ENCODE measurements around the gene ARHGEF9. TPM values are rescaled to one million over a fixed set of nuclear protein-coding genes. Genes with fewer than 3 reads are reported as not detected.

ARHGEF9 gene
- total RNA-seq, 5 donors from 2014 or later (not counting 1 experiment from before 2014, with no cell fraction given), result 23.7 to 27.4 (median 27.2) TPM

DNA sequence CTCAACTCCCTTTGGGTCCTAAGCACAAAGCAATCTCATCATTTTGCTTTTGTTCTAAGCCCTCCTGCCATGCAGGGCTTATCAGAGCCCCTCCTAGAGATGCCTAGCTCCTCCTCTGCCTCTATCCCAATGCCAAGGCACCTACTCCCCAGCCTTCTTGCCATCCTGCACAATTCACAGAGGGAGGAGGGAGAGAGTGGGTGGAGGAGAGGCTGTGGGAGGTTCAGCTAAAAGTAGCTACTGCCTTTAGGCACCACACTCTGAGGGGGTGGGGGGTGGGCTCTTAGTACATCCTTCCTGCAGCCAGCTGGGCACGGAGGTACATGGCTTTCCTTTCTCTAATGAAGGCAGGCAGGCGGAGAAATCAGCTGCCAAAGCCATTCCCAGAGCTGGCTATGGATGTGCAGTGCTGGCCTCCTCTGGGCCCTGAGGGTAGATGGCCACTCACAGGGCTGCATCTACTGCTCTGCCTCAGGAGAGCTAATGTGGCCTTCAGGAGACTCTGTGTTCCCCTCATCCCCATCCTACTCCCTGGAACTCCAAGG is 40.1 kb downstream of the ARHGEF9 start:
- no peak overlapping the region for H3K4me3 ChIP-seq (ENCODE audit: control insufficient read depth in 1 of 2, extremely low read depth in 1 of 2, low read length in 1 of 2)
- ATAC-seq (replicated peaks in 1 of 4) (no peak), DNase-seq (no peak)
- no peaks in the 10 kb centered on the region for H3K27me3 ChIP-seq (replicated peaks in 1 of 2; ENCODE audit: control insufficient read depth in 2 of 2, extremely low read depth in 1 of 2, insufficient read depth in 2 of 2, low read length in 1 of 2)
- Mint-ChIP-seq H3K27ac (no peak overlapping the region), H3K36me3 (peaks cover 13% of the 10 kb centered on the region), H3K27me3 (peaks cover 0 to 14% of the 10 kb centered on the region in 2 donors), H3K4me3 (no peak overlapping the region), H3K4me1 (peaks cover 41 to 64% (median 44%) of the 10 kb centered on the region in 3 donors), H3K9me3 (no peaks in the 10 kb centered on the region)
- no CpG with 5 or more reads among the region's 2 CpGs for WGBS (ENCODE audit: insufficient coverage)
- H3K27ac ChIP-seq (ENCODE audit: low read length), result no peak overlapping the region
- H3K36me3 ChIP-seq (ENCODE audit: control insufficient read depth in 2 of 2, extremely low read depth in 1 of 2, insufficient read depth in 1 of 2, low read length in 1 of 2), result no peaks in the 10 kb centered on the region
- ChIA-PET POLR2A (no interaction called here), CTCF (no interaction called here)
- peaks cover 0 to 29% of the 10 kb centered on the region in 2 experiments for H3K4me1 ChIP-seq (ENCODE audit: control insufficient read depth in 1 of 2, extremely low read depth in 1 of 2, insufficient read depth in 2 of 2, low read length in 2 of 2)
- no peaks in the 10 kb centered on the region for H3K9me3 ChIP-seq

DNA sequence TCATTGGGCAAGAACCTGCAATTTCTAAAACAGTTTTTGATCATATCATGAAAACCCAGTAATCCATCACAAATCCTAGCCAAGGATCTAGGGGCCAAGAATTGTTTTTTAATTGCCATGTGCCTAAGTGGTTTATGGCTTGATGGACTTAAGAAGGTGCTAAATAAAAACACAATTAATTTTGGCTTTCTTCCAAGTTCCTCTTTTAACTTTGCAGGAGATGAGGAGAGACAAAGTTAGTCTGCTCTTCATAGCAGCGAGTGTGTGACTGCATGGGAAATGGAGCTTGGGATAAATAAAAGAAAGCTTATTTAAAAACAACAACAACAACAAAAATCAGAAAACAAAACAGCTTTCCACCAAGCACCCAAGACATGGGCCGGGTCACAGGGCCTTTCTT is 41.4 kb downstream of the ARHGEF9 start:
- POLR2A ChIA-PET, result no interaction called here
- H3K9me3 ChIP-seq, result no peaks in the 10 kb centered on the region
- Mint-ChIP-seq H3K27ac (no peak overlapping the region), H3K27me3 (peaks cover 0 to 10% of the 10 kb centered on the region in 2 donors), H3K4me3 (no peak overlapping the region), H3K9me3 (no peaks in the 10 kb centered on the region), H3K4me1 (peaks cover 41 to 62% (median 43%) of the 10 kb centered on the region in 3 donors), H3K36me3 (peaks cover 13% of the 10 kb centered on the region)
- H3K4me3 ChIP-seq (ENCODE audit: control insufficient read depth in 1 of 2, extremely low read depth in 1 of 2, low read length in 1 of 2), result no peak overlapping the region
- no peaks in the 10 kb centered on the region for H3K27me3 ChIP-seq (replicated peaks in 1 of 2; ENCODE audit: control insufficient read depth in 2 of 2, extremely low read depth in 1 of 2, insufficient read depth in 2 of 2, low read length in 1 of 2)
- no peaks in the 10 kb centered on the region for H3K36me3 ChIP-seq (ENCODE audit: control insufficient read depth in 2 of 2, extremely low read depth in 1 of 2, insufficient read depth in 1 of 2, low read length in 1 of 2)
- WGBS (ENCODE audit: insufficient coverage), result no CpG with 5 or more reads among the region's 2 CpGs
- DNase-seq (no peak), ATAC-seq (replicated peaks in 1 of 4) (no peak)
- peaks cover 0 to 30% of the 10 kb centered on the region in 2 experiments for H3K4me1 ChIP-seq (ENCODE audit: control insufficient read depth in 1 of 2, extremely low read depth in 1 of 2, insufficient read depth in 2 of 2, low read length in 2 of 2)
- no peak overlapping the region for H3K27ac ChIP-seq (ENCODE audit: low read length)
- CTCF ChIA-PET, result no interaction called here

DNA sequence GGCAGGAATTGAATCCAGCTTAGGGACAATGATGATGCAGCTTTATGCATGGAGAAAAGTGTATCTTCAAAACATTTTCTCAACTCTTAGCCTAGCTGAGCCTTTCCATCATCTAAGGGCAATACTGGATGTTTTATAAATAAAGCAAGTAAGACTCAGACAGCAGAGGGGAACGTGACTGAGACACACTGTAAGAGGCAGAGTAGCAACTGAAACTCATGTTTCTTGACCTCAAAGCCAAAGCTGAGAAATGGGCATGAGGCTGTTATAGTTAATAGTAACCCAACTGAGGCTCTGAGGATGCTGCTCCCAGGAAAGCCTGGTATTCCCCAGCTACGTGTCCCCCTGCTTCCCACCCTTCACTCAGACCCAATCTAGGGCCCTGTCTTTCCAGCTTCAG is 44.6 kb downstream of the ARHGEF9 start:
- H3K4me3 ChIP-seq (ENCODE audit: control insufficient read depth in 1 of 2, extremely low read depth in 1 of 2, low read length in 1 of 2), result no peak overlapping the region
- CTCF ChIA-PET, result no interaction called here
- no peak overlapping the region for H3K27ac Mint-ChIP-seq
- H3K4me1 ChIP-seq (ENCODE audit: control insufficient read depth in 1 of 2, extremely low read depth in 1 of 2, insufficient read depth in 2 of 2, low read length in 2 of 2), result peaks cover 0 to 22% of the 10 kb centered on the region in 2 experiments
- peaks cover 12 to 40% (median 21%) of the 10 kb centered on the region in 3 donors for H3K4me1 Mint-ChIP-seq
- H3K27me3 ChIP-seq (replicated peaks in 1 of 2; ENCODE audit: control insufficient read depth in 2 of 2, extremely low read depth in 1 of 2, insufficient read depth in 2 of 2, low read length in 1 of 2), result no peaks in the 10 kb centered on the region
- ATAC-seq (replicated peaks in 1 of 4), result no peak
- no peak overlapping the region for H3K27ac ChIP-seq (ENCODE audit: low read length)
- no peak overlapping the region for H3K4me3 Mint-ChIP-seq
- H3K9me3 Mint-ChIP-seq, result no peaks in the 10 kb centered on the region
- H3K36me3 Mint-ChIP-seq, result peaks cover 17% of the 10 kb centered on the region
- H3K27me3 Mint-ChIP-seq, result peaks cover 0 to 7% of the 10 kb centered on the region in 2 donors
- H3K9me3 ChIP-seq, result no peaks in the 10 kb centered on the region
- no peak for DNase-seq
- no peaks in the 10 kb centered on the region for H3K36me3 ChIP-seq (ENCODE audit: control insufficient read depth in 2 of 2, extremely low read depth in 1 of 2, insufficient read depth in 1 of 2, low read length in 1 of 2)
- no CpG with 5 or more reads among the region's 2 CpGs for WGBS (ENCODE audit: insufficient coverage)
- POLR2A ChIA-PET, result interaction anchor here in 1 of 2 donors (0.7 kb wide), 1 partner anchor 15 kb away, joined by 3 read pairs; no protein-coding TSS in a partner anchor

DNA sequence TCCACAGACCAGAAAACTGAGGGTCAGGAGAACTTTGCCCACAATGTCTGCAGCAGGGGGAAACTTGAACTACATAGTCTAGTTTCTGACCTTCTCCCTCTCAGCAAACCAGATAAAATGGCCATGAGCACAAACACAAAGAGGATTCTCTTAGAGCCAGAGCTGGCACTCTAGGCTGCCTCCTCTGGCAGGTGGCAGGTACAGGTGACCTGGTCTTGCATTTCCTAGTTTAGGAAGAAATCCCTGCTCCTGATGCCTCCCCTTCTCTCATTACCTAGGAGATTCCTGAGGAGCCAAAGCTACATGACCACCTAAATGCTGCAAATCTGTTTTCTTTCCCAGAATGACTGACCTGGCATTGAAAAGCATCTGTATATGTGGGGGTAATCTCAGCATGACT is 45.1 kb downstream of the ARHGEF9 start:
- Histone ChIP-seq H3K9me3 (no peaks in the 10 kb centered on the region), H3K36me3 (ENCODE audit: control insufficient read depth in 2 of 2, extremely low read depth in 1 of 2, insufficient read depth in 1 of 2, low read length in 1 of 2) (no peaks in the 10 kb centered on the region), H3K27me3 (replicated peaks in 1 of 2; ENCODE audit: control insufficient read depth in 2 of 2, extremely low read depth in 1 of 2, insufficient read depth in 2 of 2, low read length in 1 of 2) (no peaks in the 10 kb centered on the region), H3K4me3 (ENCODE audit: control insufficient read depth in 1 of 2, extremely low read depth in 1 of 2, low read length in 1 of 2) (no peak overlapping the region), H3K27ac (ENCODE audit: low read length) (no peak overlapping the region), H3K4me1 (ENCODE audit: control insufficient read depth in 1 of 2, extremely low read depth in 1 of 2, insufficient read depth in 2 of 2, low read length in 2 of 2) (peaks cover 0 to 17% of the 10 kb centered on the region in 2 experiments)
- no peak overlapping the region for H3K27ac Mint-ChIP-seq
- H3K9me3 Mint-ChIP-seq, result no peaks in the 10 kb centered on the region
- DNase-seq (no peak), ATAC-seq (replicated peaks in 1 of 4) (no peak)
- peaks cover 0 to 7% of the 10 kb centered on the region in 2 donors for H3K27me3 Mint-ChIP-seq
- peaks cover 17% of the 10 kb centered on the region for H3K36me3 Mint-ChIP-seq
- ChIA-PET CTCF (no interaction called here), POLR2A (no interaction called here)
- no peak overlapping the region for H3K4me3 Mint-ChIP-seq
- peaks cover 8 to 39% (median 19%) of the 10 kb centered on the region in 3 donors for H3K4me1 Mint-ChIP-seq

- no peak overlapping the region for H3K27ac Mint-ChIP-seq
- H3K27ac ChIP-seq (ENCODE audit: low read length), result no peak overlapping the region
- H3K9me3 Mint-ChIP-seq, result no peaks in the 10 kb centered on the region
- no peaks in the 10 kb centered on the region for H3K9me3 ChIP-seq
- H3K4me1 Mint-ChIP-seq, result peaks cover 4 to 29% (median 14%) of the 10 kb centered on the region in 3 donors
- ChIA-PET CTCF (no interaction called here), POLR2A (no interaction called here)
- DNase-seq, result no peak
- H3K27me3 ChIP-seq (replicated peaks in 1 of 2; ENCODE audit: control insufficient read depth in 2 of 2, extremely low read depth in 1 of 2, insufficient read depth in 2 of 2, low read length in 1 of 2), result no peaks in the 10 kb centered on the region
- no peak overlapping the region for H3K4me3 ChIP-seq (ENCODE audit: control insufficient read depth in 1 of 2, extremely low read depth in 1 of 2, low read length in 1 of 2)
- H3K36me3 Mint-ChIP-seq, result peaks cover 17% of the 10 kb centered on the region
- no peak overlapping the region for H3K4me3 Mint-ChIP-seq
- peaks cover 0 to 7% of the 10 kb centered on the region in 2 donors for H3K27me3 Mint-ChIP-seq
- no CpG with 5 or more reads among the region's 1 CpG for WGBS (ENCODE audit: insufficient coverage)
- ATAC-seq (replicated peaks in 1 of 4), result no peak
- peaks cover 0 to 7% of the 10 kb centered on the region in 2 experiments for H3K4me1 ChIP-seq (ENCODE audit: control insufficient read depth in 1 of 2, extremely low read depth in 1 of 2, insufficient read depth in 2 of 2, low read length in 2 of 2)
- no peaks in the 10 kb centered on the region for H3K36me3 ChIP-seq (ENCODE audit: control insufficient read depth in 2 of 2, extremely low read depth in 1 of 2, insufficient read depth in 1 of 2, low read length in 1 of 2)
These were observed 46.3 kb downstream of the ARHGEF9 start for GRCh38 chrX:63738696-63739095.

- Histone ChIP-seq H3K27me3 (replicated peaks in 1 of 2; ENCODE audit: control insufficient read depth in 2 of 2, extremely low read depth in 1 of 2, insufficient read depth in 2 of 2, low read length in 1 of 2) (no peaks in the 10 kb centered on the region), H3K36me3 (ENCODE audit: control insufficient read depth in 2 of 2, extremely low read depth in 1 of 2, insufficient read depth in 1 of 2, low read length in 1 of 2) (no peaks in the 10 kb centered on the region), H3K4me3 (ENCODE audit: control insufficient read depth in 1 of 2, extremely low read depth in 1 of 2, low read length in 1 of 2) (no peak overlapping the region), H3K27ac (ENCODE audit: low read length) (no peak overlapping the region), H3K9me3 (no peaks in the 10 kb centered on the region), H3K4me1 (ENCODE audit: control insufficient read depth in 1 of 2, extremely low read depth in 1 of 2, insufficient read depth in 2 of 2, low read length in 2 of 2) (peaks cover 0 to 7% of the 10 kb centered on the region in 2 experiments)
- POLR2A ChIA-PET, result no interaction called here
- CTCF ChIA-PET, result interaction anchor here in 1 of 2 donors (0.6 kb wide), 1 partner anchor 16 kb away, joined by 6 read pairs; no protein-coding TSS in a partner anchor
- DNase-seq, result no peak
- no peak for ATAC-seq (replicated peaks in 1 of 4)
- no peak overlapping the region for H3K4me3 Mint-ChIP-seq
- H3K4me1 Mint-ChIP-seq, result peaks cover 0 to 21% (median 11%) of the 10 kb centered on the region in 3 donors
- peaks cover 14% of the 10 kb centered on the region for H3K36me3 Mint-ChIP-seq
- peaks cover 0 to 7% of the 10 kb centered on the region in 2 donors for H3K27me3 Mint-ChIP-seq
- H3K9me3 Mint-ChIP-seq, result no peaks in the 10 kb centered on the region
- H3K27ac Mint-ChIP-seq, result no peak overlapping the region
- WGBS (ENCODE audit: insufficient coverage), result no CpG with 5 or more reads among the region's 3 CpGs
These were observed 47.7 kb downstream of the ARHGEF9 start for GRCh38 chrX:63737131-63737921.

All from T-cell (primary cell).